K562 (cell line): ENCODE results near the gene GMEB2. TPM values are rescaled to one million over a fixed set of nuclear protein-coding genes. Genes with fewer than 3 reads are reported as not detected.

Experiments
- ATAC-seq: fragments of 200-7000 bp; cut with Tn5 transposase; 3 replicates; pipeline ENCODE4 v1.9.1; 2020; ENCODE audit warnings: moderate library complexity
- BruUV-seq: library from RNA; stranded (reverse); fragments of 400-500 nt; replicated peaks from 2 replicates; lab custom pipeline; 2021; lab: Mats Ljungman, UMichigan
- CTCF ChIA-PET: fragments of 300-600 bp; formaldehyde crosslinking; extraction: SDS; loops from one replicate; lab custom pipeline; 2021; ENCODE audit warnings: low intra/inter-chr PET ratio; lab: Yijun Ruan, JAX
- POLR2A ChIA-PET: fragments of 300-600, 350-650 bp; sonication (Branson Sonifier 250); formaldehyde crosslinking; extraction: SDS; loops from one replicate; lab custom pipeline; 2021; ENCODE audit warnings: antibody characterized with exemption, inconsistent platforms; lab: Yijun Ruan, JAX
- DNase-seq, 4 experiments: peaks; one replicate each; pipeline versions ENCODE4 v3.0.0 to v3.0.0-alpha.2; 2011 to 2018; ENCODE audit warnings: low spot score in 3 of 4, mixed read lengths in 3 of 4; ENCODE audit errors: extremely low read depth in 1 of 4
- FAIRE-seq: peaks from 2 replicates; lab custom pipeline; 2011; peaks lifted over from hg19 to GRCh38; lab: Jason Lieb, UNC
- H2AFZ ChIP-seq: 2 replicates; pipeline ENCODE4 v1.6.0; 2011; ENCODE audit warnings: low read depth, low read length, control low read depth, inconsistent platforms
- H3K27ac ChIP-seq: fragments of 200-600 bp; 3 replicates; pipeline ENCODE4 v1.8.0; 2011; ENCODE audit warnings: low read depth, mild to moderate bottlenecking, control low read depth, inconsistent platforms, low read length, moderate library complexity, mixed read lengths; ENCODE audit errors: extremely low read depth
- H3K27me3 ChIP-seq, 2 experiments: fragments of 300-600 bp in 1 of 2; 2 replicates in 1 of 2; 3 replicates in 1 of 2; pipeline versions ENCODE4 v1.6.0 to v1.8.0; 2011; ENCODE audit warnings: inconsistent platforms in 2 of 2, low read length in 2 of 2, mild to moderate bottlenecking in 1 of 2, mixed read lengths in 1 of 2, moderate library complexity in 1 of 2; ENCODE audit not compliant: control insufficient read depth in 2 of 2, insufficient read depth in 2 of 2
- H3K36me3 ChIP-seq: fragments of 300-600 bp; 3 replicates; pipeline ENCODE4 v1.8.0; 2011; ENCODE audit warnings: mild to moderate bottlenecking, low read length, inconsistent platforms; ENCODE audit not compliant: control insufficient read depth, insufficient read depth
- H3K4me1 ChIP-seq, 2 experiments: fragments of 200-600 bp in 1 of 2; replicated peaks in 1 of 2; 2 replicates in 1 of 2; 3 replicates in 1 of 2; pipeline versions ENCODE4 v1.5.1 to v1.8.0; 2011; ENCODE audit warnings: inconsistent platforms in 2 of 2, low read length in 2 of 2, mild to moderate bottlenecking in 1 of 2, mixed read lengths in 1 of 2, moderate library complexity in 1 of 2; ENCODE audit not compliant: control insufficient read depth in 2 of 2, insufficient read depth in 2 of 2
- H3K4me2 ChIP-seq: 2 replicates; pipeline ENCODE4 v1.6.1; 2011; ENCODE audit warnings: low read length, control low read depth, inconsistent platforms, mixed read lengths; ENCODE audit not compliant: insufficient read depth
- H3K4me3 ChIP-seq: fragments of 200-600 bp; sonication (generic), shearing (Covaris generic); 2 replicates; pipeline ENCODE4 v1.5.1; 2016; ENCODE audit warnings: control low read depth, inconsistent platforms
- H3K79me2 ChIP-seq: fragments of 200-600 bp; 3 replicates; pipeline ENCODE4 v1.8.0; 2011; ENCODE audit warnings: low read length, inconsistent platforms; ENCODE audit not compliant: control insufficient read depth, insufficient read depth
- H3K9ac ChIP-seq, 2 experiments: 2 replicates each; pipeline versions ENCODE4 v1.6.0 to v1.6.1; 2011; ENCODE audit warnings: low read depth in 2 of 2, low read length in 2 of 2, control low read depth in 1 of 2, inconsistent platforms in 1 of 2, mild to moderate bottlenecking in 1 of 2, mixed read lengths in 1 of 2; ENCODE audit not compliant: insufficient read depth in 1 of 2
- H3K9me1 ChIP-seq: one replicate; pipeline ENCODE4 v1.6.0; 2011; ENCODE audit warnings: inconsistent platforms, mild to moderate bottlenecking, low read length, moderate library complexity; ENCODE audit not compliant: control insufficient read depth, insufficient read depth
- H3K9me3 ChIP-seq: replicated peaks from 2 replicates; pipeline ENCODE4 v1.5.1; 2011; ENCODE audit warnings: low read depth, low read length, inconsistent platforms; ENCODE audit not compliant: control insufficient read depth, insufficient read depth
- H4K20me1 ChIP-seq: replicated peaks from 2 replicates; pipeline ENCODE4 v1.6.1; 2011; ENCODE audit warnings: low read length, inconsistent platforms, mixed read lengths; ENCODE audit not compliant: control insufficient read depth, insufficient read depth
- KDM5B ChIP-seq: fragments of 200-600 bp; sonication (generic); IDR thresholded peaks from 2 replicates; pipeline ENCODE4 v1.6.1; 2012; ENCODE audit warnings: low read depth, mild to moderate bottlenecking, moderate library complexity, low read length, control low read depth, inconsistent platforms; ENCODE audit not compliant: insufficient replicate concordance
- SAP30 ChIP-seq: fragments of 200-600 bp; sonication (generic); IDR thresholded peaks from 2 replicates; pipeline ENCODE4 v1.6.1; 2012; ENCODE audit warnings: borderline replicate concordance, low read depth, mild to moderate bottlenecking, moderate library complexity, low read length, control low read depth, inconsistent platforms; ENCODE audit not compliant: insufficient read depth, poor library complexity, severe bottlenecking
- SP1 ChIP-seq: sonication (generic); formaldehyde crosslinking; IDR thresholded peaks from 2 replicates; pipeline ENCODE4 v1.8.1; 2022; ENCODE audit warnings: mild to moderate bottlenecking, missing genetic modification reagents
- USF2 ChIP-seq: sonication (generic); formaldehyde crosslinking; IDR thresholded peaks from 2 replicates; pipeline ENCODE4 v1.5.0; 2020; ENCODE audit warnings: missing genetic modification reagents
- ZNF639 ChIP-seq, 2 experiments: fragments of 200-800 bp in 1 of 2; sonication (Bioruptor generic) in 1 of 2; sonication (generic) in 1 of 2; formaldehyde crosslinking in 1 of 2; IDR thresholded peaks in 1 of 2; conservative IDR thresholded peaks in 1 of 2; 2 replicates each; pipeline versions ENCODE4 v1.5.0 to v1.6.1; 2016 to 2020; ENCODE audit warnings: missing compliant biosample characterization in 1 of 2, missing genetic modification characterization in 1 of 2, missing genetic modification reagents in 1 of 2
- WGBS: fragments of 100-300 bp; shearing (Covaris generic); methylation state at CpG from one replicate; pipeline ENCODE4 v1.1.6; 2016; ENCODE audit warnings: low coverage, mixed read lengths; ENCODE audit not compliant: insufficient coverage; ENCODE audit errors: missing lambda C conversion rate; 5-methylcytosine and 5-hydroxymethylcytosine counted together
- in situ Hi-C: fragments of 300-500 bp; cut with MboI; formaldehyde crosslinking; loops from 4 replicates; pipeline ENCODE4 v1.15.0; 2018; ENCODE audit warnings: inconsistent platforms, mixed read lengths
- intact Hi-C: fragments of 100-400 bp; cut with micrococcal nuclease; formaldehyde crosslinking; loops from 2 replicates; pipeline ENCODE4 v1.14.2; 2022
- polyA plus RNA-seq, 8 experiments: library from polyadenylated mRNA; depleted of rRNA in 4 of 8; stranded (reverse) in 5 of 8; unstranded in 3 of 8; fragments of >200 nt; fragmentation: Nextera tagmentation in 2 of 8; fragmentation: Illumina TruSeq in 1 of 8; extraction: Ambion mirVana in 2 of 8; extraction: Trizol in 1 of 8; gene quantifications; 2 replicates each; pipeline versions ENCODE4 v1.2.1 to v1.2.3, GENCODE V29; 2011 to 2014; ENCODE audit warnings: inconsistent platforms in 1 of 8, missing spikeins in 1 of 8
- total RNA-seq, 7 experiments: library from RNA; depleted of rRNA in 6 of 7; stranded (reverse); fragments of >200 nt in 6 of 7; fragmentation: Illumina TruSeq in 2 of 7; extraction: Trizol in 2 of 7; gene quantifications; 2 replicates each; pipeline versions ENCODE4 v1.2.1 to v1.2.3, GENCODE V29; 2011 to 2021; ENCODE audit warnings: low replicate concordance in 1 of 7

GMEB2 gene
- total and polyA plus RNA-seq, 9 of the 15 experiments (the other 6 are each of a cell fraction or from before 2014, with no cell fraction given): 0.03 to 13.9 (median 6.3) TPM

GRCh38 chr20:63553251-63553932 is 73.5 kb downstream of the GMEB2 start:
- H3K4me2 ChIP-seq: peak overlapping the region; percentile 84
- H3K9me1 ChIP-seq: no peaks in the 10 kb centered on the region
- WGBS: 1% methylated on average over 16 of the region's 37 CpGs
- FAIRE-seq (peak; percentile 96), DNase-seq (peak; percentile 91 to 93 (median 92)), ATAC-seq (peak; percentile 86)
- peak overlapping the region; percentile 60 for H3K27ac ChIP-seq
- no peaks in the 10 kb centered on the region for H4K20me1 ChIP-seq
- BruUV-seq: no TSS peak
- peak overlapping the region; percentile 89 for H2AFZ ChIP-seq
- no peaks in the 10 kb centered on the region for H3K9me3 ChIP-seq
- no peaks in the 10 kb centered on the region; a peak in 1 of 5 replicates for H3K27me3 ChIP-seq
- no peaks in the 10 kb centered on the region for H3K79me2 ChIP-seq
- H3K4me3 ChIP-seq: peak overlapping the region; percentile 76
- in situ Hi-C loops (no loop called here), intact Hi-C loops (loop anchor here (10.0 kb wide), 1 partner anchor 311 kb away; the partner anchor contains the start of genes ABHD16B and TPD52L2)
- H3K36me3 ChIP-seq: no peaks in the 10 kb centered on the region
- ChIA-PET POLR2A (interaction anchor here (0.6 to 1.5 kb wide), 5 partner anchors 17 to 331 kb away, joined by 3 to 7 read pairs (median 3); partner anchors contain the start of gene PPDPF), CTCF (interaction anchor here (0.7 kb wide), 1 partner anchor 57 kb away, joined by 3 read pairs; no protein-coding TSS in a partner anchor)
- peak overlapping the region; percentile 55 to 91 for H3K9ac ChIP-seq
- peaks cover 15 to 69% of the 10 kb centered on the region in 2 experiments for H3K4me1 ChIP-seq
- TF ChIP-seq KDM5B: peak; percentile 52
- no peak for TF ChIP-seq USF2 (CRISPR knock-in tag)
- TF ChIP-seq SP1 (CRISPR knock-in tag): peak; percentile 82
- TF ChIP-seq SAP30: no peak
- TF ChIP-seq ZNF639 (CRISPR knock-in tag; conservative IDR thresholded peaks at IDR 0.05 in 1 of 2, IDR thresholded peaks at IDR 0.05 in 1 of 2): no peak
